Stomach (tissue), 4 donors: ENCODE results near the gene C3.

ENCODE experiments used
- CTCF ChIP-seq, 7 experiments: fragments of 450-650 bp in 4 of 7; fragments of 200-600 bp in 3 of 7; sonication (generic) in 3 of 7; IDR thresholded peaks; one replicate each; pipeline ENCODE4 v1.5.1; 2016 to 2019; ENCODE audit warnings: antibody characterized with exemption in 7 of 7, control low read depth in 2 of 7, mild to moderate bottlenecking in 1 of 7
- EP300 ChIP-seq: sonication (generic); formaldehyde crosslinking; IDR thresholded peaks from one replicate; pipeline ENCODE4 v1.6.1; 2017; ENCODE audit warnings: antibody characterized with exemption
- POLR2AphosphoS5 ChIP-seq, 3 donors: sonication (generic); formaldehyde crosslinking; IDR thresholded peaks; one replicate each; pipeline ENCODE4 v1.6.1; 2016; ENCODE audit warnings: antibody characterized with exemption in 3 of 3

- TF ChIP-seq CTCF (IDR thresholded peaks at IDR 0.05) (no peak), POLR2AphosphoS5 (IDR thresholded peaks at IDR 0.05) (no peak), EP300 (no peak)
These were observed 12.4 kb upstream of the C3 start for GRCh38 chr19:6732803-6733337.
